HEK293T (cell line): ENCODE measurements around the gene SCMH1.

Source experiments
- CTCF ChIA-PET: fragments of 350-600 bp; formaldehyde crosslinking; extraction: SDS; loops from one replicate; lab custom pipeline; 2021; ENCODE audit warnings: antibody characterized with exemption, inconsistent platforms; lab: Yijun Ruan, JAX
- POLR2A ChIA-PET: fragments of 350-600 bp; formaldehyde crosslinking; extraction: SDS; loops from one replicate; lab custom pipeline; 2020; ENCODE audit warnings: antibody characterized with exemption, inconsistent platforms; lab: Yijun Ruan, JAX
- DNase-seq: peaks from one replicate; pipeline ENCODE4 v3.0.0; 2012; ENCODE audit warnings: mixed read lengths; ENCODE audit errors: extremely low spot score
- ARNT ChIP-seq: fragments of 450-650 bp; IDR thresholded peaks from 2 replicates; pipeline ENCODE4 v1.6.1; 2017; ENCODE audit warnings: mild to moderate bottlenecking
- BHLHE40 ChIP-seq: fragments of 450-650 bp; IDR thresholded peaks from 2 replicates; pipeline ENCODE4 v1.6.1; 2016; ENCODE audit warnings: mild to moderate bottlenecking, moderate library complexity, borderline replicate concordance
- CTBP1 ChIP-seq: fragments of 450-650 bp; IDR thresholded peaks from 2 replicates; pipeline ENCODE4 v1.6.1; 2016; ENCODE audit warnings: borderline replicate concordance
- ELF4 ChIP-seq: fragments of 450-650 bp; IDR thresholded peaks from 2 replicates; pipeline ENCODE4 v1.6.1; 2017; ENCODE audit warnings: antibody characterized with exemption
- FOXA1 ChIP-seq: fragments of 450-650 bp; IDR thresholded peaks from 2 replicates; pipeline ENCODE4 v1.6.1; 2016; ENCODE audit warnings: mild to moderate bottlenecking
- FOXK2 ChIP-seq: fragments of 450-650 bp; IDR thresholded peaks from 2 replicates; pipeline ENCODE4 v1.6.1; 2016; ENCODE audit warnings: mild to moderate bottlenecking
- FOXM1 ChIP-seq: fragments of 450-650 bp; IDR thresholded peaks from 2 replicates; pipeline ENCODE4 v1.6.1; 2017; ENCODE audit warnings: mild to moderate bottlenecking, borderline replicate concordance
- HDGF ChIP-seq: fragments of 450-650 bp; IDR thresholded peaks from 2 replicates; pipeline ENCODE4 v1.6.1; 2017; ENCODE audit warnings: antibody characterized with exemption, borderline replicate concordance
- L3MBTL2 ChIP-seq: fragments of 450-650 bp; conservative IDR thresholded peaks from 2 replicates; pipeline ENCODE4 v1.6.1; 2016; ENCODE audit warnings: mild to moderate bottlenecking
- LEF1 ChIP-seq: fragments of 450-650 bp; IDR thresholded peaks from 2 replicates; pipeline ENCODE4 v1.6.1; 2017; ENCODE audit warnings: mild to moderate bottlenecking, borderline replicate concordance
- NFRKB ChIP-seq: fragments of 450-650 bp; IDR thresholded peaks from 2 replicates; pipeline ENCODE4 v1.6.1; 2016; ENCODE audit warnings: mild to moderate bottlenecking, moderate library complexity
- SP1 ChIP-seq: fragments of 450-650 bp; IDR thresholded peaks from 2 replicates; pipeline ENCODE4 v1.6.1; 2017
- SUZ12 ChIP-seq: fragments of 450-650 bp; IDR thresholded peaks from 2 replicates; pipeline ENCODE4 v1.6.1; 2016; ENCODE audit warnings: mild to moderate bottlenecking
- TARDBP ChIP-seq: fragments of 450-650 bp; IDR thresholded peaks from 2 replicates; pipeline ENCODE4 v1.6.1; 2016
- ZNF384 ChIP-seq: fragments of 450-650 bp; IDR thresholded peaks from 2 replicates; pipeline ENCODE4 v1.6.1; 2016
- TF ChIP-seq, protein P1 (sequence below): fragments of 450-650 bp; IDR thresholded peaks from 2 replicates; pipeline ENCODE4 v1.6.1; 2016

SCMH1 gene

GRCh38 chr1:41158147-41158875, 83.8 kb downstream of the SCMH1 start:
- ChIA-PET POLR2A (no interaction called here), CTCF (interaction anchor here (0.5 to 0.6 kb wide), 2 partner anchors 21 to 426 kb away, joined by 3 read pairs; no protein-coding TSS in a partner anchor)
- TF ChIP-seq ARNT (no peak), ZNF384 (no peak), CTBP1 (no peak), BHLHE40 (no peak), SUZ12 (no peak), L3MBTL2 (no peak), LEF1 (no peak), NFRKB (no peak), FOXA1 (no peak), ELF4 (no peak), SP1 (no peak), FOXK2 (no peak), TARDBP (no peak), FOXM1 (no peak), HDGF (no peak)
- TF ChIP-seq, protein P1, sequence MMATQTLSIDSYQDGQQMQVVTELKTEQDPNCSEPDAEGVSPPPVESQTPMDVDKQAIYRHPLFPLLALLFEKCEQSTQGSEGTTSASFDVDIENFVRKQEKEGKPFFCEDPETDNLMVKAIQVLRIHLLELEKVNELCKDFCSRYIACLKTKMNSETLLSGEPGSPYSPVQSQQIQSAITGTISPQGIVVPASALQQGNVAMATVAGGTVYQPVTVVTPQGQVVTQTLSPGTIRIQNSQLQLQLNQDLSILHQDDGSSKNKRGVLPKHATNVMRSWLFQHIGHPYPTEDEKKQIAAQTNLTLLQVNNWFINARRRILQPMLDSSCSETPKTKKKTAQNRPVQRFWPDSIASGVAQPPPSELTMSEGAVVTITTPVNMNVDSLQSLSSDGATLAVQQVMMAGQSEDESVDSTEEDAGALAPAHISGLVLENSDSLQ = no peak
- DNase-seq = no peak

DNA sequence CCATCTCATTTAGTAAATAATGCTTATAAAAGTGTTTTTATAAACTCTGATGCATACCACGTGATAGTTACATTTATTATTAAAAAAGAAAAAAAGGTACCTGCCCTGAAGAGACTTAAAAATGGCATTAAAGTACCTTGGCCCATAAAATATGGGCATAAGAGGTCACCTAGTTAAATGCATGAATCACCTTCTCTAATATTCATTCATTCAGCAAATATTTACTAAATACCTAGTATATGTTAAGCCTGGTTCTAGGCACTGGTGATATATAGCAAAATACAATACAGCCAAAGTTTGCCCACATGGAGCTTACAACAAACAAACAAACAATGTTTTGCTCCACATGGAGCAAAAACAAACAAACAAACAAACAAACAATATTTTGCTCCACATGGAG, 87.0 kb downstream of the SCMH1 start:
- no peak for TF ChIP-seq LEF1
- no peak for TF ChIP-seq HDGF
- TF ChIP-seq FOXK2 = no peak
- no peak for TF ChIP-seq CTBP1
- no peak for TF ChIP-seq ELF4
- TF ChIP-seq ZNF384 = no peak
- TF ChIP-seq SP1 = no peak
- TF ChIP-seq ARNT = no peak
- TF ChIP-seq SUZ12 = no peak
- ChIA-PET CTCF (no interaction called here), POLR2A (no interaction called here)
- no peak for DNase-seq

DNA sequence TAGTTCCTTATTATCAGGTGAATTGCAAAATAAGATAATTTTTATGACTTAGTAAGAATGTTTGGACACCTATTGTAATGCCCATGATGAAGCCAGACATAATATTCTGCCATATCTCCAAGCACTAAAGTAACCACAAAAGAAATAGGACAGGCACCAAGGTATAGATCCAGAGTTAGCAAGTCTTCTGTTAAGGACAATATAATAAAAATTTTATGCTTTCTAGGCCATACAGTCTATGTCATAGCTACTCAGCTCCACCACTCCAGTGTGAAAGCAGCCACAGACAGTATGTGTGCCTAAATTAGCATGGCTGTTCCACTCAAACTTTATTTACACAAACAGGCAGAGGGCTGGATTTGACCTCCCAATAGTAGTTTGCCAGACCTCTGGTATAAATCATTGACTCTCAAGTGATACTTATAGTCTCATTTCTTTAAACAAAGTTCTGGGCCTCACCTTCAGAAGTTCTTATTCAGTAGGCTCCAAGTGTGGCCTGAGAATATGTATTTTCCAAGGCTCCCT, 88.3 kb downstream of the SCMH1 start:
- DNase-seq = no peak
- CTCF ChIA-PET = no interaction called here
- POLR2A ChIA-PET = no interaction called here
- TF ChIP-seq CTBP1 (no peak), HDGF (no peak), L3MBTL2 (no peak), TARDBP (no peak), SP1 (no peak), ARNT (no peak), BHLHE40 (no peak), FOXK2 (no peak), LEF1 (no peak), FOXA1 (no peak), ZNF384 (no peak), ELF4 (no peak), NFRKB (no peak), FOXM1 (no peak), SUZ12 (no peak)
- TF ChIP-seq, protein P1 = no peak

- ChIA-PET POLR2A (no interaction called here), CTCF (no interaction called here)
- TF ChIP-seq FOXM1 = no peak
- no peak for TF ChIP-seq BHLHE40
- TF ChIP-seq FOXA1 = no peak
- no peak for TF ChIP-seq L3MBTL2
- no peak for TF ChIP-seq FOXK2
- no peak for DNase-seq
These were observed 89.5 kb downstream of the SCMH1 start for GRCh38 chr1:41152622-41153044.

DNA sequence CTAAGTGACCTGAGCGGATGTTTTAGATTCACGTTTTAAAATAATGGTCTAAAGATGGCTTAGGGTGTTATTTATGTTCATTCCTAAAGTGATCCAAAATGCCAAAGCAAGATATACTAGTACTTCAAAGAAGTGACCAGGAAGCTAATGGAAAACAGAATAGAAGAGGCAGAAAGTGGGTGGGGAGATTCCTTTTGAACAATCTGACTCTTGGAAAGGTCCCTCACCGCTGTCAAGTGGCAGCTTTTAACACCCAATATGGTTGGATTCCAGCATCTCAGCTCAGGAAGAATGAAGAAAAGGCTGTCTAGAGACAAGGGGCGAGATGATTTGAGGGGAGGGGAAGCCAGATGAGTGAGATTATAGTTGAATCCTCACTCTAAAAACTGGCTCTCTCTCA, 90.3 kb downstream of the SCMH1 start:
- DNase-seq = no peak
- CTCF ChIA-PET = no interaction called here
- TF ChIP-seq SUZ12 (no peak), FOXA1 (no peak), NFRKB (no peak), SP1 (no peak), L3MBTL2 (no peak), HDGF (no peak), ELF4 (no peak), BHLHE40 (no peak), LEF1 (no peak), CTBP1 (no peak)
- TF ChIP-seq, protein P1 = no peak
- POLR2A ChIA-PET = no interaction called here

DNA sequence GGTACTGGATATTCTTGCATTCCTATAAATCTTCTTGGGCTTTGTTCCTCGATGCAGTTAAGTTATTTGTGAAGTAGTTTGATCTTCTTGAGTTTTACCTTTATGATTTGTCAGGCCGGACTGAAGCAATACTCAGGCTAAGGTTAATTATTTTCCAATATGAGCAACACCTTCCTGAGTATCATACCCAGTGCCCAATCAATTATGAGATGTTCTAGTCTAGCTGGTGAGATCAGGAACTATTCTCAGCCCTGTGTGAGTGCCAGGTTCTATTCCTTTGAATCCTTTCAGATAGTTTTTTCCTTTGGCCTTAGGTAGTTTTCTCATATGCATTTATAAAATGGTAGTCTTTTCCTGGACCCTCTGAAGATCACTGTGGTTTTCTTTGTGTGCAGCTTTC, 92.5 kb downstream of the SCMH1 start:
- DNase-seq = no peak
- ChIA-PET POLR2A (no interaction called here), CTCF (interaction anchor here (0.7 kb wide), 1 partner anchor 604 kb away, joined by 3 read pairs; no protein-coding TSS in a partner anchor)
- TF ChIP-seq FOXA1 = no peak
- TF ChIP-seq L3MBTL2 = no peak
- no peak for TF ChIP-seq SP1
- TF ChIP-seq HDGF = no peak
- no peak for TF ChIP-seq CTBP1
